OCI-LY3 (cell line): Measurements from ENCODE around the gene SLC19A1.

Experiments
- EZH2phosphoT487 ChIP-seq: fragments of 200-600 bp; shearing (Covaris generic); IDR thresholded peaks from 2 replicates; pipeline ENCODE4 v1.6.1; 2018; ENCODE audit warnings: antibody characterized with exemption, mixed run types, low read depth
- TF ChIP-seq, protein P1 (sequence below): fragments of 200-600, 300-600 bp; sonication (generic); IDR thresholded peaks from 2 replicates; pipeline ENCODE4 v1.5.1; 2014; ENCODE audit warnings: antibody characterized with exemption, low read length, low read depth

DNA sequence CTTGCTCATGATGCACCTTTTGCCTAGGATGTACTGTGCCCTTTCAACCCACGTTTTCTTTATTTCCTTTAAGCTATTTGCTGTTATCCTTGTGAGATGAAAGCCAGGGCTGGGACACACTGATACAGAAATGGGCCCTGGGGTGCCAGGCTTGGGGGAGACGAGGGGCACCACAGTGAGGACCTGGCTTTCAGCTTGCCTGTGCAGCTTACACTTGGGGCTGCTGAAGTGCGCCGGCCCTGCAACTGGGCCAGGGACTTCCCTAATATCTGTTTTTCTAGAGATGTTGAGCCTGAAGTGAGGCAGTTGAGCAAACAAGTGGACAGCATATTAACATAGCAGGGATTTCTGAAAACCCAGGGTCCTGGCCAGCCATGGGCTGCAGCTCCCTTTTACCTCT, 42.5 kb upstream of the SLC19A1 start:
- TF ChIP-seq, protein P1, sequence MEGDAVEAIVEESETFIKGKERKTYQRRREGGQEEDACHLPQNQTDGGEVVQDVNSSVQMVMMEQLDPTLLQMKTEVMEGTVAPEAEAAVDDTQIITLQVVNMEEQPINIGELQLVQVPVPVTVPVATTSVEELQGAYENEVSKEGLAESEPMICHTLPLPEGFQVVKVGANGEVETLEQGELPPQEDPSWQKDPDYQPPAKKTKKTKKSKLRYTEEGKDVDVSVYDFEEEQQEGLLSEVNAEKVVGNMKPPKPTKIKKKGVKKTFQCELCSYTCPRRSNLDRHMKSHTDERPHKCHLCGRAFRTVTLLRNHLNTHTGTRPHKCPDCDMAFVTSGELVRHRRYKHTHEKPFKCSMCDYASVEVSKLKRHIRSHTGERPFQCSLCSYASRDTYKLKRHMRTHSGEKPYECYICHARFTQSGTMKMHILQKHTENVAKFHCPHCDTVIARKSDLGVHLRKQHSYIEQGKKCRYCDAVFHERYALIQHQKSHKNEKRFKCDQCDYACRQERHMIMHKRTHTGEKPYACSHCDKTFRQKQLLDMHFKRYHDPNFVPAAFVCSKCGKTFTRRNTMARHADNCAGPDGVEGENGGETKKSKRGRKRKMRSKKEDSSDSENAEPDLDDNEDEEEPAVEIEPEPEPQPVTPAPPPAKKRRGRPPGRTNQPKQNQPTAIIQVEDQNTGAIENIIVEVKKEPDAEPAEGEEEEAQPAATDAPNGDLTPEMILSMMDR: no peak
- TF ChIP-seq EZH2phosphoT487: no peak
